HG03095 (cell line): ENCODE results near the gene SPOCK1.

Experiments
- ATAC-seq: cut with Tn5 transposase; IDR thresholded peaks from one replicate; pipeline ENCODE4 v1.9.1; 2021; ENCODE audit warnings: moderate library complexity; ENCODE audit not compliant: unreplicated experiment

Gene SPOCK1

DNA sequence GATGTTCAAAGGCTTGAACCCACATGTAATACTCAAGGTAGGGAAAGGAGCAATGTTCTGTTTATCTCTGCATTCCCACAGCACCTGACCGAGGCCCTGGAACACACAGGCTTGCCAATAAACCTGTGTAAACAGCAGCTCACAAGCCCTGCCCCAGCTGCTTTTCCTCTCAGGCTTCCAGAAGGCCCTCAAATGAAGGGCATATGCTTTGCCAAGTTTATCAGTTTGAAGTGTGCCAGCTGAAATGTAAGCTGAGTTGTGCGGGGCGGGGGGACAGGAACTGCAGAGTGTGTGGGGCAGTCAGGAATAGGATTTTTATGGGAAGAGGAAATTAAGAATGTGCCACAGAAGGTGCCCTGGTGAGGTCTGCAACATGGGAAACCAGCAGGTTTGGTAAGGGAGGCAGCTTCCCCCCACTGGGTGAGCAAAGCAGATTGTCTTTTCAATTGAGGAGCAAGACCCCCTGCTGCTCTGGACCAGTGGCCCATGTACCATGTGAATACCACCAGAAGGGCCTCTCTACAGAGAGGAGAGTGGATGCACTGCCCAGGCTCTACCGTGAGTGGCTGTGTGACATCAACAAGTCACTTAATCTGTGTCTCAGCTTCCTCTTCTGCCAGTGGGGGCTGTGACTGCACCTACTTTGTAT lies 194.8 kb downstream of the SPOCK1 start:
- ATAC-seq: no peak

DNA sequence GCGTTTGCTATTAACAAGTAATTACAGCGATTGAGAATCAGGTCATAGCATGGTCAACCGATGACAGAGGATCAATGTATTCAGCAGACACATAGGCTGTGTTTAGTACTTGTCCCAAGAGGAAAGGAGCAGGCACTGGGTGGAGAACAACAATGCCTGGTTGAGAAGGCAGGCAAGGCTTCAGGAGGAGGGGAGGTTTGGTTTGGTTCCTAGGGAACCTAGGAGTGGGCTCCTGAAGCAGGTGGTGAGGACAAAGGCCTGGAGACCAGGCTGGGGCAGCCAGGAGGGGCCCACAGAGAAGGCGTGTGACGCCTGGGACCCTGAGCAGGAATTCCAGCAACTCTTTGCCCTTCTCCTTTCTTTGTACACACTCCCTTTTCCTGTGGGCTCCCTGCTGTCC lies 195.6 kb downstream of the SPOCK1 start:
- no peak for ATAC-seq

GRCh38 chr5:137300411-137301240 lies 198.5 kb downstream of the SPOCK1 start:
- no peak for ATAC-seq

DNA sequence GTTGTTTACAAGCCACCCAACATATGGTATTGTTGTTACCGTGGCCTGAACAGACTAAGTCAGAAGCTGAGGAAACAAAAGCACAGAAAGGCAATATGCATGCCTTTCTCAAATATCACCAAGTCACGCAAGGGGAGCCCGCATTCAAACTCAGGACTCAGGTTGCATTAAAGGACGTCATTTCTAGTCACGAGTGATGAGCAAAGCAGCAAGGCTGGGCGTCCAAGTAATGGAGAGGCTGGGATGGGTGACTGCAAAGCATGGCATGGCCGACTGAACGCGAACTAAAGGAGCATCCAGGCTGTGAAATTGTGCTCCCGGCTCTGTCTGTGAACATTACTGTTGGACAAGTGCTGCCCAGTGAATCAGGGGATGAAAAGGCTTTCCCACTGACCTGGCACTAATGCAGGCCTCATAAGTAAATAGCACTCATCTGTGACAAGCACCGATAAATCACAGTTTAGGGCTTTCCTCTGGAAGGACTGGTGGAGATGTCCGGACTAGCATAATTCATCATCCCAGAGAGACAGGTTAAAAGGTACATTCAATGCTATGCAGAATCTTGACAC lies 202.8 kb downstream of the SPOCK1 start:
- no peak for ATAC-seq

GRCh38 chr5:137294604-137295003 lies 204.5 kb downstream of the SPOCK1 start:
- ATAC-seq: no peak

DNA sequence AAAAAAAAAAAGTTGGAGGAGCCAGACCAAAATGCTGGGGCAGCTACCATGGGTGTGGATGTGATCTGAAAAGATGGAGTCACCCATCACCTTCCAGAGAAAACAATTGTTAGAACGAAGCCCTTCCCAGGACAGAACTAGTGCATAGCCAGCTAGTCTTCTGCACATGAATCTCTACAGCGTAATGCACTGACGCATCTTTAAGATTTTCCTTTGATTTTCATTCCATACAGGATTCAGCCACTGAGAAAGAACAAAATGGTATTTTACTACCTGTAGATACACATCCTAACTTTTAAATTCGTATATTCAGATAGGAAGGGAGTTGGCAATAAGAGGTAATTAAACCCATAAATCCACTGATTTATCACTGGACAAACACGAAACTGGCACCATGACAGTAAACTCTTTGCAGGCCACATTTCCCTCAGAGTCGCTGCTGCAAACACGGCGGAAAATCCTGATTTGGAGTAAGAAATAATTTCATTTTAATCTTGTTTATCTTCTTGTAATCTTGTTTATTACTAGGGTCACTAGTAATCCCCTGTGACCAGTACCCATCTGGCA lies 206.6 kb downstream of the SPOCK1 start:
- ATAC-seq: no peak

DNA sequence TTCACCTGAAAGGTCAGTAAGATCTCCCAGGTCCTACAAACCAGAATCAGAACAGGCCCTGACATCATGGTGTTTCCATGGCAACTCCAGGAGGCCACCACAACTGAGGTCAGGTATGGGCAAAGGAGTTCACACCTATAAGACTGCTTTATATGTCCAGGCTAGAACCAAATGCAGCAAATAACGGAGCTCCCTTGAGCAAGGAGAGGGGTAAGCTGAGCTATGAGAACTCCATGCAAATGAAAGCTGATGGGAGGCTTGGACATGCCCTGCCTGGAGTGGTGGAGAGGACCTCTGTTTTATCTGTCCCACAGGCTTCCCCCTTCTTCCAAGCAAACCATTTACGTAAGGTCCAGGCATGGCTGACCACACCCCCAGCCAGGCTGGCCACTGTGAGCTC lies 207.7 kb downstream of the SPOCK1 start:
- ATAC-seq: no peak

- ATAC-seq: no peak
These were observed 208.1 kb downstream of the SPOCK1 start for GRCh38 chr5:137291031-137291430.

GRCh38 chr5:137290373-137290772 lies 208.8 kb downstream of the SPOCK1 start:
- ATAC-seq: no peak

- ATAC-seq: no peak
These were observed 209.3 kb downstream of the SPOCK1 start for GRCh38 chr5:137289856-137290255.

GRCh38 chr5:137287569-137287968 lies 211.6 kb downstream of the SPOCK1 start:
- ATAC-seq: no peak

DNA sequence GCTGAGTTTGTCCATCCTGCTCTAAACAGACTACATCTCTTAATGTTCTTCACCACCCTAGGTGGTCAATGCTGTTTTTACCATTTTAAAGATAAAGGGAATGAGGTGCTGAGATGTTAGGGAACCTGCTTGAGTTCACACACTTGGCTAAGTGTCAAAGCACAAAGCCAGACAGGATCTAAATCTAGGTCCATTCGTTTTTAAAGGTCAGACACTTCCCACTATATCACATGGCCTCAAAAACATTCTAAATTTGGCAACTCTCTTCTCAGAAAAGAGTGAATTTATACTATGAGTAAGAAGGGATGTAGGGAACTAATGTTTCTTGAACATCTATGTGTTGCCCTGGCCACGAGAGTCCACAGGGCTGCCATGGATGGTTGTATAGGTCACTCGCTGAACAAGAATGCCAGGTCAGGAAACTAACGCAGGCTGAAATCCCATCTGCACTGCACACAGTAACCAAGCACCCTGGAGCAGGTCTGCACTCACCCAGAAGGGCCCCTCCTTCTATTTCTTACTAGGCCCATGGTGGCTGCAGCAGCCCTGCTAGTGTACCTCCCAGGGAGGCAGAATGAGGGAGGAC lies 213.0 kb downstream of the SPOCK1 start:
- ATAC-seq: no peak

DNA sequence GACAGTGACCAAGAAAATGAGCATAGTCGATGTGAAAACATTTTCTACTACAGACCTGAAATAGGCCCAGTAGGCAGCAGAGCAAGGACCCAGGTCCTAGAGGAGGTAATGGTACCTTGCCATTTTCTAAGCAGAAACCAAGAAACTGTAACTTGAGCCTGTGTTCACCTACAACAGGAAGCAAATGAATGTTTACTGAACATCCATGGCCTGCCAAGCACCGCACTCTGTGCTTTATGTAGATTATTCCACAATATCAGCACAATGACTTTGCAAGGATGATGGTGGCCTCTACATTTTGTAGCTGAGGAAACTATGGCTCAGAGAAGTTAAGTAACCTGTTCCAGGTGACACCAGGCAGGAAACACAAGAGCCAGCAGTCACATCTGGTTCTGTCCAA lies 215.3 kb downstream of the SPOCK1 start:
- no peak for ATAC-seq

DNA sequence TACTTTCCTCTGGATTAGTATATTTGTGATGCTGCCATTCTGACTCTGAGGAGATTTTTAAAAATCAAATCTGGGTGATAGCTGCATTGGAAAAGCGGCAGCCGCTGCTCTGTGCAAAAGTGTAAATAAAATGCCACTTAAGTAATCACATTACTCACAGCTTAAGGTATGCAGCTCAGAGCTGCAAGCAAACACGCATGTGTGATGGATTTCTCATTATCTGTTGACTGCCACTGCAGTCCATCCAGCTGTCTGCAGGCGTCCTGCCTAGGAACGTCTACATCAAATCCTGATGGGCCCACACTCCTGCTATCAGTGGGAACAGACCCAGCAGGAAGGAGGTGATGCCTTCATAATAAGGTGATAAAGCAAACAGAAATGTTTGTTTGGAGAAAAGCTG lies 216.9 kb downstream of the SPOCK1 start:
- no peak for ATAC-seq

DNA sequence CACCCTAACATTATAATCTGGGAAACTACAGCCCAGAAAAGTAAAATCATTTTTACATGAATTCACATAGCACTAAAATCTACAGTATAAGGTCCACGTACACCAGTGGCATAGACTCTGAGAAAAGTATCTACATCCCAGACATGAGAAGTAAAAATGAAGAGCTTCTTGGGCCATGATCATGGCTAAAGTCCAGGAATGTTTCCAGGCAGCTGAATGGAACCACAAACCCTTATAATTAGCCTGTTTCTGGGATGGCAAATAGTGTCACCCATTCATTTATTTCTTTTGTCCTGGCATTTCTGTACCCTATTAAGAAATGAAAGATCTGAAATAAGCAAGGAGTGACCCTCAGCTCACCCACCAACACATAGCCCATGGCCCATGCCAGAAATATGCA lies 217.9 kb downstream of the SPOCK1 start:
- no peak for ATAC-seq

GRCh38 chr5:137280656-137281055 lies 218.5 kb downstream of the SPOCK1 start:
- no peak for ATAC-seq

DNA sequence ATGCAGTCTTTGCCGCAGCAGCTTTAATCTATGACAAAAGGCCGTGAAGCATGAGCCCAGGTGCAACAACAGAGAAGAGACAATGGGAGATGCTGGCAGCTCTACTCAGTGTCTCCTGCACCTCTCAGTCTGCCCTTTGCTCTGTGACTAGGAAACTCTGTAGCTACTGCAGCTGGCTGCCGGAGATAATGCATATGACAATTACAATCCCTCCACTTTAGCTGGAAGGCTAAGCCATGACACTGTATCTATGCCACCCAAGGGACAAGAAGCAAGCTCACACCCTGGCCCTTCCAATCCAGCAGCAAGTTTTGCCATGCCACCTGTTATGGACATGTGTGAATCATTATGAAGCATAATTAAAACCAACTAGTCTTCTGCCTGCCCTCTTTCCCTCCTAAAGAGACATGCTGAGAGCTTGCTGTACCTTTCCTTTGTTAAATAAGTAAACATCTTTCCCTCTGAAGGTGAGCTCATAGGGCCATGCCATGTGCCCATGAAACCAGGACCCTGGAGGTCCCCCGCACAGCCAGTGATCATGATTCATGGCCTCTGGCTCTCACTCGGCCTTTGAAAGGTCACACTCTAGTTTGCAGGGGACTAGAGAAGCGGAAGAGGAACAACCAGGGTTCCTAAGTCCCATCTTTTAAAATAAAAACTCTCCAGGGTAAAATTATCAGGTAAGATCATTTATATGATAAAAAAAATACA lies 219.4 kb downstream of the SPOCK1 start:
- ATAC-seq: no peak

GRCh38 chr5:137278476-137278875 lies 220.7 kb downstream of the SPOCK1 start:
- no peak for ATAC-seq

- ATAC-seq: no peak
These were observed 224.0 kb downstream of the SPOCK1 start for GRCh38 chr5:137275083-137275482.

- no peak for ATAC-seq
These were observed 225.6 kb downstream of the SPOCK1 start for GRCh38 chr5:137273511-137273910.

DNA sequence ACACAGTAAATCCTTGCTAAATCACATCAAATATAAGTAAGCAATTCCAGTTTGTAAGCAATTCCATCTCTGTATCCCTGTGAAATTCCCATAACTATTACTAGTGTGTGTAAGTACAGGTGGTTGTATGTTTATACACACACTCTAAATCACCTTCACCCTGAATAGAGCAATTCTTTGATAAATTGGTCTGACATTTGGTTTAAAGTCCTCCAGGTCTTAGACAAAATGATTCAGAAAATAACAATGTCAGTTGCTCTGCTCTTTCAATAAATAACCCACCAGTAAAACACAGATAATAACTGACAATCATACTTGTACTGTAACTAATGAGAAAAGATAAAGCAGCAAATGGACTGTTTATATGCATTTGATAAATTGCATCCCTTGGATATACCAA lies 226.3 kb downstream of the SPOCK1 start:
- no peak for ATAC-seq
